Measurements from ENCODE around the gene TEKT5. TPM values are rescaled to one million over a fixed set of nuclear protein-coding genes. Genes with fewer than 3 reads are reported as not detected.

The TEKT5 gene
- total and polyA plus RNA-seq, 9 of the 15 experiments (the other 6 are each of a cell fraction or from before 2014, with no cell fraction given) = 0.10 to 0.19 TPM; not detected in 7

DNA sequence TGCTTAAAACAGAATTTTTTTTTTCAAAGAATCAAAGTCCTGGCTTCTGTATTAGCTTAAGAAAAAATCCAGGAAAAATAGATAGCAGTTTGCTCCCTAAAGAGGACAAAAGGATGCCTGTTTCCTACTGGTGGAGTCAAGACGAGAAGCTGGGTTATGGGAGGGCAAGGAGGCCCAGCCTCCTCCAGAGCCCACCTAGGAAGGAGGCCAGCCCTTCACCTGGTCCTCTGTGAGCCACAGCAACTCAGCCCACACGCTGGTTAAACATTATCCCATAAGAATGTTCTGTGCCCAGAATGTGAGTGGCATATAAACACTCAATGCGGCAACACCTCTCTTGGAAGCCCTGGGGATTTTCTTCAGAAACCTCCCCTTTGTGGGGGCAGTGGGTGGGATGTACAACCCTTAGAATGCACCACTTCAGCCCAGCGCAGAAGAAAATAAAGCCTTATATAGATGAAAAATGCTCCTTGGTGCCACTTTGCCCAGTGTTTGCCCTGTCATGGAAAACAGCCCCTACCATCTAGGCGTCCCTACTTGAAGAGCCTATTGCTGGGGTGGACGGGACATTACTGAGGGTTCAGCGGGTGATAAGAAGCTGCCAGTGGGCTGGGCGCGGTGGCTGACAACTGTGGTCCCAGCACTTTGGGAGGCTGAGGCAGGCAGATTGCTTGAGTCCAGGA is 48.0 kb downstream of the TEKT5 start (continued):
- TF ChIP-seq RFX7 (CRISPR knock-in tag; IDR thresholded peaks at IDR 0.05) (no peak), RBM15 (IDR thresholded peaks at IDR 0.05; ENCODE audit: insufficient read depth, low read length) (no peak), HOXB6 (CRISPR knock-in tag; IDR thresholded peaks at IDR 0.05; ENCODE audit: borderline replicate concordance) (no peak), SLC30A9 (CRISPR knock-in tag; IDR thresholded peaks at IDR 0.05) (no peak), ZNF175 (CRISPR knock-in tag; IDR thresholded peaks at IDR 0.05; ENCODE audit: low read depth) (no peak)
- TF ChIP-seq, protein P1, sequence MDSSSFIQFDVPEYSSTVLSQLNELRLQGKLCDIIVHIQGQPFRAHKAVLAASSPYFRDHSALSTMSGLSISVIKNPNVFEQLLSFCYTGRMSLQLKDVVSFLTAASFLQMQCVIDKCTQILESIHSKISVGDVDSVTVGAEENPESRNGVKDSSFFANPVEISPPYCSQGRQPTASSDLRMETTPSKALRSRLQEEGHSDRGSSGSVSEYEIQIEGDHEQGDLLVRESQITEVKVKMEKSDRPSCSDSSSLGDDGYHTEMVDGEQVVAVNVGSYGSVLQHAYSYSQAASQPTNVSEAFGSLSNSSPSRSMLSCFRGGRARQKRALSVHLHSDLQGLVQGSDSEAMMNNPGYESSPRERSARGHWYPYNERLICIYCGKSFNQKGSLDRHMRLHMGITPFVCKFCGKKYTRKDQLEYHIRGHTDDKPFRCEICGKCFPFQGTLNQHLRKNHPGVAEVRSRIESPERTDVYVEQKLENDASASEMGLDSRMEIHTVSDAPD (CRISPR knock-in tag; IDR thresholded peaks at IDR 0.05) = no peak

DNA sequence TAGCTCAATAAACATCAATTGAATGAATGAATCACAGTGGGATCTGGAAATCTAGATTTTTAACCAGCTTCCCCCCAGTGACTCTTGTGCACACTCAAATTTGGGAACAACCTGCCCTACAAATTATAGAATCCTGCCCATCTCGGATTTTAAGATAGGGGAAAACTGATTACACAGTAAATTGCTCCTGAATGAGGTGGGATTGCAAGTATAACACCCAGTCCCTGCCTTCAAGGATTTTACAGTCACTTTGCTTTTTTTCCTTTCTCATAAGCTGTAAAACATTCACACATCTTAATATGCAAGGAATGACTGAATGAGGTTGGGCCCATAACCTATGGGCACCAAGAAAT is 48.5 kb downstream of the TEKT5 start:
- no peaks in the 10 kb centered on the region for H4K20me1 ChIP-seq (replicated peaks; ENCODE audit: control insufficient read depth, insufficient read depth, low read length)
- FAIRE-seq (no peak), ATAC-seq (no peak), DNase-seq (ENCODE audit: extremely low read depth in 1 of 4, low spot score in 3 of 4) (no peak)
- H3K9me1 ChIP-seq (ENCODE audit: control insufficient read depth, insufficient read depth, low read length) = peaks cover 7% of the 10 kb centered on the region
- H3K79me2 ChIP-seq (ENCODE audit: control insufficient read depth, insufficient read depth, low read length) = no peaks in the 10 kb centered on the region
- no peaks in the 10 kb centered on the region for H3K36me3 ChIP-seq (ENCODE audit: control insufficient read depth, insufficient read depth, low read length)
- H3K27me3 ChIP-seq (ENCODE audit: control insufficient read depth in 2 of 2, insufficient read depth in 2 of 2, low read length in 2 of 2) = peaks cover 0 to 3% of the 10 kb centered on the region in 2 experiments; a peak in 2 of 5 replicates
- in situ Hi-C loops (cut with MboI) (no loop called here), intact Hi-C loops (cut with micrococcal nuclease) (no loop called here)
- no peaks in the 10 kb centered on the region for H3K9me3 ChIP-seq (replicated peaks; ENCODE audit: control insufficient read depth, insufficient read depth, low read depth, low read length)
- no TSS peak for BruUV-seq (replicated peaks)
- no peak overlapping the region for H2AFZ ChIP-seq (ENCODE audit: low read depth, low read length)
- no peak overlapping the region for H3K4me3 ChIP-seq
- POLR2A ChIA-PET = no interaction called here
- peaks cover 5 to 6% of the 10 kb centered on the region in 2 experiments; a peak in 4 of 5 replicates for H3K4me1 ChIP-seq (replicated peaks in 1 of 2; ENCODE audit: control insufficient read depth in 2 of 2, insufficient read depth in 2 of 2, low read length in 2 of 2)
- CTCF ChIA-PET (ENCODE audit: low intra/inter-chr PET ratio) = no interaction called here
- no peak overlapping the region for H3K9ac ChIP-seq (ENCODE audit: insufficient read depth in 1 of 2, low read depth in 2 of 2, low read length in 2 of 2)
- no peak overlapping the region for H3K27ac ChIP-seq (ENCODE audit: extremely low read depth, low read depth, low read length)
- no peak overlapping the region for H3K4me2 ChIP-seq (ENCODE audit: insufficient read depth, low read length)
- WGBS (ENCODE audit: insufficient coverage, low coverage, missing lambda C conversion rate) = 0% methylated on average over 1 of the region's 1 CpG
- TF ChIP-seq ZNF583 (CRISPR knock-in tag; IDR thresholded peaks at IDR 0.05) (no peak), CC2D1A (IDR thresholded peaks at IDR 0.05) (no peak), SMAD2 (IDR thresholded peaks at IDR 0.05; ENCODE audit: low read depth, low read length) (no peak), FOXJ3 (CRISPR knock-in tag; IDR thresholded peaks at IDR 0.05) (no peak), MEIS2 (IDR thresholded peaks at IDR 0.05; ENCODE audit: partially characterized antibody) (no peak)
